ENCODE data around the gene ZNF766. TPM values are rescaled to one million over a fixed set of nuclear protein-coding genes. Genes with fewer than 3 reads are reported as not detected.

Gene ZNF766
- total RNA-seq, 1 experiment from 2014 or later: 11.9 TPM

DNA sequence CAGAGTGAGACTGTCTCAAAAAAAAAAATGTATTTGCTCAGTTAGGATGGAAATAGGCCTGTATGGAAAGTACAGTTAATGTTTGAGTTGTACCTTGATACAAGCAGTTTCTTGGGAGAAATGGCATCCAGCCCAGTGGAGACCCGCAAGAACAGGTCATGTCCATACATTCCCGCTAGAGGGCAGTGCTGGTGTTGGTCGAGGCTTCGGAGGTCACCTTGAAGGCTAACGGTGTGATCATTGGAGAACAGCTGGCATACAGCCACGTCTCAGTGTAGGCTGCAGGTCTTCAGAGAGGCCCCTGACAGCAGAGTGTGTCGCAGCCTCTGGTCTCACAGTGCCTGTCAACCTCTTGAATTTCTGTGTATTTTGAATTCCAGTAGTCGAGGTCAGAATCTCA, 74.2 kb downstream of the ZNF766 start:
- in situ Hi-C loops (cut with HindIII; ENCODE audit: low pct_unique_long_range_greater_than_20kb, low sequenced_read_pairs): no loop called here
- DNase-seq (ENCODE audit: low read depth): no peak

DNA sequence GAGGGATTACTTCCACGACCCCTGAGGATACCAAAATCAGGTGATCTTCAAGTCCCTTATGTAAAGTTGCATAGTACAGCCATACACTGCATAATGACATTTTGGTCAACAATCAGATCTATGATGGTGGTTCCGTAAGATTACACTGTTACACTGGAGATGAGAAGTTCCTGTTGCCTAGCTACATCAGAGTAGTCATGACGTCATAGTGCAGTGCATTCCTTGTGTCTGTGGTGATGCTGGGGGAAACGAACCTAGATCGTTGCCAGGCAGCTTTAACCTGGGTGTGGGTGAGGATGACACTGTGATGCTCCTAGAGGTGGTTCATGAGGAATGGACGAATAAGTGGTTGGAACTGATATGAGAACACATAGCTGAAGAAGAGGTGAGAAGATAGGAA, 75.8 kb downstream of the ZNF766 start:
- in situ Hi-C loops (cut with HindIII; ENCODE audit: low pct_unique_long_range_greater_than_20kb, low sequenced_read_pairs): no loop called here
- DNase-seq (ENCODE audit: low read depth): no peak

Other genes starting within 250 kb of the ZNF766 start
- gene ZNF614, start 241.2 kb upstream of the ZNF766 start, total RNA-seq (2014; rRNA removed; shearing (Covaris generic); ENCODE audit: low replicate concordance): 6.6 and 8.7 TPM in 2 replicates
- gene ZNF432, start 220.7 kb upstream of the ZNF766 start, total RNA-seq (2014; rRNA removed; shearing (Covaris generic); ENCODE audit: low replicate concordance): 3.4 and 4.2 TPM in 2 replicates
- 9.9 and 10.4 TPM in 2 replicates for gene ZNF841, start 173.8 kb upstream of the ZNF766 start, total RNA-seq (2014; rRNA removed; shearing (Covaris generic); ENCODE audit: low replicate concordance)
- gene ZNF616, start 129.6 kb upstream of the ZNF766 start, total RNA-seq (2014; rRNA removed; shearing (Covaris generic); ENCODE audit: low replicate concordance): 2.3 and 20.2 TPM in 2 replicates
- gene ZNF836, start 98.0 kb upstream of the ZNF766 start, total RNA-seq (2014; rRNA removed; shearing (Covaris generic); ENCODE audit: low replicate concordance): 0.06 and 1.1 TPM in 2 replicates
- gene PPP2R1A, start 79.5 kb upstream of the ZNF766 start, total RNA-seq (2014; rRNA removed; shearing (Covaris generic); ENCODE audit: low replicate concordance): 236 and 278 TPM in 2 replicates
- gene ZNF480, start 27.6 kb downstream of the ZNF766 start, total RNA-seq (2014; rRNA removed; shearing (Covaris generic); ENCODE audit: low replicate concordance): 4.5 and 7.4 TPM in 2 replicates
- 1.2 and 2.2 TPM in 2 replicates for gene ZNF610, start 66.7 kb downstream of the ZNF766 start, total RNA-seq (2014; rRNA removed; shearing (Covaris generic); ENCODE audit: low replicate concordance)
- 1.4 and 3.9 TPM in 2 replicates for gene ZNF880, start 100.3 kb downstream of the ZNF766 start, total RNA-seq (2014; rRNA removed; shearing (Covaris generic); ENCODE audit: low replicate concordance)
- 29.2 and 32.5 TPM in 2 replicates for gene ZNF528, start 128.3 kb downstream of the ZNF766 start, total RNA-seq (2014; rRNA removed; shearing (Covaris generic); ENCODE audit: low replicate concordance)
- gene ZNF534, start 159.6 kb downstream of the ZNF766 start, total RNA-seq (2014; rRNA removed; shearing (Covaris generic); ENCODE audit: low replicate concordance): not detected in 2 replicates
- not detected in 2 replicates for gene ZNF578, start 184.0 kb downstream of the ZNF766 start, total RNA-seq (2014; rRNA removed; shearing (Covaris generic); ENCODE audit: low replicate concordance)

Measured in Caki2 (cell line).